Astrocyte of the spinal cord (primary cell): ENCODE results near the gene P2RX4.
"Not testable (repeated sequence)": the region's sequence is repeated elsewhere in the genome, so short reads cannot be mapped to it uniquely, and the experiment has no call there.

Experiments used
- DNase-seq: peaks from one replicate; pipeline ENCODE4 v3.0.0; 2011; ENCODE audit warnings: low read depth, low spot score
- H3K4me3 ChIP-seq: 2 replicates; pipeline ENCODE4 v1.5.1; 2011; ENCODE audit warnings: low read depth, mild to moderate bottlenecking, low read length, moderate library complexity
- CTCF ChIP-seq: IDR thresholded peaks from 2 replicates; pipeline ENCODE4 v1.5.1; 2012; ENCODE audit warnings: low read depth, mild to moderate bottlenecking, low read length, inconsistent platforms
- in situ Hi-C: cut with HindIII; loops from 2 replicates; pipeline ENCODE4 v1.10.0; 2017; ENCODE audit warnings: low sequenced_read_pairs

The P2RX4 gene

GRCh38 chr12:121248622-121249021 is 38.7 kb downstream of the P2RX4 start:
- TF ChIP-seq CTCF: no peak
- in situ Hi-C loops: no loop called here
- no peak for DNase-seq
- no peak overlapping the region for H3K4me3 ChIP-seq

GRCh38 chr12:121250359-121250758 is 40.4 kb downstream of the P2RX4 start:
- no peak overlapping the region for H3K4me3 ChIP-seq
- in situ Hi-C loops: no loop called here
- no peak for DNase-seq
- no peak for TF ChIP-seq CTCF

- no peak overlapping the region for H3K4me3 ChIP-seq
- TF ChIP-seq CTCF: no peak
- in situ Hi-C loops: no loop called here
- no peak for DNase-seq
These were observed 41.9 kb downstream of the P2RX4 start for GRCh38 chr12:121251838-121252237.

- in situ Hi-C loops: no loop called here
- no peak for DNase-seq
- no peak overlapping the region for H3K4me3 ChIP-seq
- TF ChIP-seq CTCF: no peak
These were observed 42.9 kb downstream of the P2RX4 start for GRCh38 chr12:121252712-121253345.

GRCh38 chr12:121253638-121254335 is 43.9 kb downstream of the P2RX4 start:
- no peak for TF ChIP-seq CTCF
- in situ Hi-C loops: no loop called here
- H3K4me3 ChIP-seq: no peak overlapping the region
- no peak for DNase-seq

GRCh38 chr12:121255433-121255832 is 45.5 kb downstream of the P2RX4 start:
- in situ Hi-C loops: no loop called here
- no peak overlapping the region for H3K4me3 ChIP-seq
- no peak for DNase-seq
- no peak for TF ChIP-seq CTCF

- DNase-seq, H3K4me3 ChIP-seq, in situ Hi-C loops: not testable (repeated sequence)
These were observed 47.9 kb downstream of the P2RX4 start for GRCh38 chr12:121257704-121258449.
